Measurements from ENCODE around the gene RPS29. TPM values are rescaled to one million over a fixed set of nuclear protein-coding genes. Genes with fewer than 3 reads are reported as not detected.
A peak's percentile ranks its signal among the peaks of the same experiment; 100 is the strongest.

RPS29 gene
- total and polyA plus RNA-seq, 3 experiments from 2014 or later, result 1,908 to 8,830 (median 2,102) TPM

DNA sequence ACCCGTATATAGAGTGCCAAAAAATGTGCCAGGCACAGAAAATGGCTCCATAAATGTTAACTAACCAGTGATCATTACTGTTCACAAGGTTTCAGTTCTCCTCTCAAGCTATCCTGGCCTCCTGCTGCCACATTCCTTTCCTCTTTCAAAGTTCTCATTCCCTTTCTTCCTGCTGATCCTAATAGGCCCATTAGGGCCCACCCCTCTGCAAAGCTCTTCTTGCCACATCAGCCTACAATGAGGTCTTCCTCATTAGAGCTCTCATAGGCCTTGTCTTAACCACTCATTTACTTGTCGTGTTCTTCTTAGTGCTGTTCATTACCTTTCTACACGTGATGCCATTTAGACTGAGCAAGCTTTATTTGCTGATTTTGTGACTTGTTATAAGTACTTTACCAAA, 40.5 kb downstream of the RPS29 start:
- Mint-ChIP-seq H3K36me3 (peaks cover 0 to 11% (median 0%) of the 10 kb centered on the region in 3 donors), H3K4me1 (no peaks in the 10 kb centered on the region), H3K27ac (peak overlapping the region in 1 of 8 donors; percentile 1), H3K4me3 (no peak overlapping the region), H3K9me3 (peaks cover 0 to 7% (median 5%) of the 10 kb centered on the region in 5 donors), H3K27me3 (peaks cover 2 to 6% of the 10 kb centered on the region in 2 donors)
- Histone ChIP-seq H3K27ac (ENCODE audit: low read depth, low read length) (no peak overlapping the region), H3K9me3 (ENCODE audit: low read length) (no peaks in the 10 kb centered on the region), H3K27me3 (ENCODE audit: insufficient read depth, low read length, poor library complexity, severe bottlenecking) (no peaks in the 10 kb centered on the region), H3K36me3 (ENCODE audit: insufficient read depth, low read length) (no peaks in the 10 kb centered on the region), H3K4me3 (ENCODE audit: low read length) (no peak overlapping the region), H3K4me1 (ENCODE audit: insufficient read depth, low read length) (no peaks in the 10 kb centered on the region)
- DNase-seq, result no peak
- ChIA-PET POLR2A (interaction anchor here (0.6 kb wide), 1 partner anchor 1155 kb away, joined by 4 read pairs; no protein-coding TSS in a partner anchor), CTCF (no interaction called here)

DNA sequence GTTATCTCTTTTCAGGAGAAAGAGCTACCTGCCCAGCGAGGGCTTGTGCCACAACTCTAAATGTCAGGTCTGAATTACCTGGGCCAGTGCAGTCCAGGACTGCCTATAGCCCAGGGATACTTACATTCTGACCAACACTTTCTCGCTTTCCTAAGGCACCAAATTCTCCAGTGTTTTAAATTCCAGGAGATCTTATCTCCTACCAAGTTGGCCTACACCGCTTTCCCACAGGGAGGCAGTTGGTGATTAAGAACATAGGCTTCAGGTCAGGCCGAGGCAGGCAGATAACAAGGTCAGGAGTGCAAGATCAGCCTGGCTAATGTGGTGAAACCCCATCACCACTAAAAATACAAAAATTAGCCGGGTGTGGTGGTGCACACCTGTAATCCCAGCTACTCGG, 41.1 kb downstream of the RPS29 start:
- ChIA-PET POLR2A (no interaction called here), CTCF (no interaction called here)
- no peak overlapping the region for H3K27ac Mint-ChIP-seq
- Histone ChIP-seq H3K27ac (ENCODE audit: low read depth, low read length) (no peak overlapping the region), H3K36me3 (ENCODE audit: insufficient read depth, low read length) (no peaks in the 10 kb centered on the region), H3K4me1 (ENCODE audit: insufficient read depth, low read length) (no peaks in the 10 kb centered on the region), H3K9me3 (ENCODE audit: low read length) (no peaks in the 10 kb centered on the region), H3K4me3 (ENCODE audit: low read length) (no peak overlapping the region), H3K27me3 (ENCODE audit: insufficient read depth, low read length, poor library complexity, severe bottlenecking) (no peaks in the 10 kb centered on the region)
- peaks cover 2 to 6% of the 10 kb centered on the region in 2 donors for H3K27me3 Mint-ChIP-seq
- H3K4me3 Mint-ChIP-seq, result no peak overlapping the region
- no peaks in the 10 kb centered on the region for H3K4me1 Mint-ChIP-seq
- no peak for DNase-seq
- peaks cover 0 to 17% (median 0%) of the 10 kb centered on the region in 3 donors for H3K36me3 Mint-ChIP-seq
- H3K9me3 Mint-ChIP-seq, result peaks cover 5 to 12% (median 6%) of the 10 kb centered on the region in 5 donors

DNA sequence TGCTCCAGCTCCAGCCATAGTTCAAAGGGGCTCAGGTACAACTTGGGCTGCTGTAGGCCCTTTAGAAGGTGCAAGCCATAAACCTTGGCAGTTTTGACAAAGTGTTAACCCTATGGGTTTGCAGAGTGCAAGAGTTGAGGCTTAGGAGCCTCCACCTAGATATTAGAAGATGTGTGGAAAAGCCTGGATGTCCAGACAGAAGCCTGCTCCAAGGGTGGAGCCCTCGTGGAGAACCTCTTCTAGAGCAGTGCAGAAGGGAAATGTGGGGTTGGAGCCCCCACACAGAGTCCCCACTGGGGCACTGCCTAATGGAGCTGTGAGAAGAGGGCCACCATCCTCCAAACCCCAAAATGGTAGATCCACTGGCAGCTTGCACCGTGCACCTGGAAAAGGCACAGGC, 45.1 kb downstream of the RPS29 start:
- no peak overlapping the region for H3K27ac ChIP-seq (ENCODE audit: low read depth, low read length)
- no peak for DNase-seq
- H3K4me1 ChIP-seq (ENCODE audit: insufficient read depth, low read length), result no peaks in the 10 kb centered on the region
- ChIA-PET CTCF (no interaction called here), POLR2A (no interaction called here)
- Mint-ChIP-seq H3K36me3 (peaks cover 0 to 17% (median 0%) of the 10 kb centered on the region in 3 donors), H3K4me1 (no peaks in the 10 kb centered on the region), H3K4me3 (no peak overlapping the region), H3K27ac (no peak overlapping the region), H3K9me3 (peaks cover 4 to 12% (median 7%) of the 10 kb centered on the region in 5 donors), H3K27me3 (peaks cover 5 to 6% of the 10 kb centered on the region in 2 donors)
- H3K36me3 ChIP-seq (ENCODE audit: insufficient read depth, low read length), result no peaks in the 10 kb centered on the region
- H3K4me3 ChIP-seq (ENCODE audit: low read length), result no peak overlapping the region
- H3K27me3 ChIP-seq (ENCODE audit: insufficient read depth, low read length, poor library complexity, severe bottlenecking), result no peaks in the 10 kb centered on the region
- no peaks in the 10 kb centered on the region for H3K9me3 ChIP-seq (ENCODE audit: low read length)

DNA sequence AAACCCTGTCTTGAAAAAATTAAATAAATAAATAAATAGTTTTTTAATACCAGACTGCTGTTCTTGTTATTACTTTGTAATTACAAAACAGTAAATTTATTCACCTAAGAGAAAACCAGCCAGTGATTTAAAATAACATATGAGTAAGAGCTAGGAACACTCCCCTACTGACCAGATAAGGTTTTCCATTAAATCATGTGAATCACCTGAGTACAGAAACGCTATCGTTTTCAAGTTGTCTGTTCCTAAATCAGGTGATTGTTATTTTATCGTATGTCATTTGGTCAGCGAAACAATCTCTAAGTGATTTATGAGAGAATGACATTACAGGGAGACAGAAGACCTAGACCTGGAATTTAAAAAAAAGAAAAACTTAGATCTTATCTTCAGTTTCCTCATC, 47.3 kb downstream of the RPS29 start:
- Mint-ChIP-seq H3K4me3 (no peak overlapping the region), H3K27me3 (peaks cover 5 to 6% of the 10 kb centered on the region in 2 donors)

More for the DNA sequence above, 47.3 kb downstream of the RPS29 start:
- no peaks in the 10 kb centered on the region for H3K27me3 ChIP-seq (ENCODE audit: insufficient read depth, low read length, poor library complexity, severe bottlenecking)
- CTCF ChIA-PET, result interaction anchor here (2.1 kb wide), 1 partner anchor 13 kb away, joined by 7 read pairs; no protein-coding TSS in a partner anchor
- DNase-seq, result no peak
- no peak overlapping the region for H3K4me3 ChIP-seq (ENCODE audit: low read length)
- Mint-ChIP-seq H3K4me1 (no peaks in the 10 kb centered on the region), H3K9me3 (peaks cover 4 to 12% (median 7%) of the 10 kb centered on the region in 5 donors), H3K36me3 (peaks cover 0 to 17% (median 0%) of the 10 kb centered on the region in 3 donors), H3K27ac (no peak overlapping the region)
- POLR2A ChIA-PET, result no interaction called here
- no peaks in the 10 kb centered on the region for H3K4me1 ChIP-seq (ENCODE audit: insufficient read depth, low read length)
- no peaks in the 10 kb centered on the region for H3K9me3 ChIP-seq (ENCODE audit: low read length)
- no peaks in the 10 kb centered on the region for H3K36me3 ChIP-seq (ENCODE audit: insufficient read depth, low read length)
- no peak overlapping the region for H3K27ac ChIP-seq (ENCODE audit: low read depth, low read length)

Other genes starting within 250 kb of the RPS29 start
- 10 to 100 TPM; 51.1 to 52.2 TPM for gene LRR1, start 12.6 kb upstream of the RPS29 start, total RNA-seq
- gene LRR1, start 12.6 kb upstream of the RPS29 start, polyA plus RNA-seq, result 13.0 TPM
- 100 to 1,000 TPM; 236 to 273 TPM for gene RPL36AL, start 34.2 kb upstream of the RPS29 start, total RNA-seq
- gene RPL36AL, start 34.2 kb upstream of the RPS29 start, polyA plus RNA-seq, result 709 TPM
- 10 to 100 TPM; 57.7 to 60.2 TPM for gene MGAT2, start 34.4 kb upstream of the RPS29 start, total RNA-seq
- 49.1 TPM for gene MGAT2, start 34.4 kb upstream of the RPS29 start, polyA plus RNA-seq
- gene DNAAF2, start 48.9 kb upstream of the RPS29 start, total RNA-seq, result 10 to 100 TPM; 17.6 to 18.2 TPM
- 21.7 TPM for gene DNAAF2, start 48.9 kb upstream of the RPS29 start, polyA plus RNA-seq
- 10 to 100 TPM; 36.3 to 37.2 TPM for gene POLE2, start 101.8 kb upstream of the RPS29 start, total RNA-seq
- gene POLE2, start 101.8 kb upstream of the RPS29 start, polyA plus RNA-seq, result 1.3 TPM
- gene KLHDC1, start 106.7 kb upstream of the RPS29 start, total RNA-seq, result 1 to 10 TPM; 2.0 to 2.7 TPM
- gene KLHDC1, start 106.7 kb upstream of the RPS29 start, polyA plus RNA-seq, result 1.6 TPM
- 10 to 100 TPM; 28.9 to 29.0 TPM for gene KLHDC2, start 181.8 kb upstream of the RPS29 start, total RNA-seq
- 78.7 TPM for gene KLHDC2, start 181.8 kb upstream of the RPS29 start, polyA plus RNA-seq